SU-DHL-6 (cell line): ENCODE data around the gene ZNF514.

Source experiments
- H2AFZ ChIP-seq: fragments of 200-600 bp; sonication (generic); 2 replicates; pipeline ENCODE4 v1.6.1; 2014; ENCODE audit warnings: low read depth, mild to moderate bottlenecking, moderate library complexity, mixed read lengths, antibody characterized with exemption, low read length; ENCODE audit not compliant: severe bottlenecking
- H3F3A ChIP-seq: fragments of 200-600 bp; shearing (Covaris generic); 2 replicates; pipeline ENCODE4 v1.6.0; 2016; ENCODE audit warnings: antibody characterized with exemption, mild to moderate bottlenecking; ENCODE audit not compliant: insufficient read depth
- H3K27ac ChIP-seq: fragments of 200-600 bp; sonication (generic); 2 replicates; pipeline ENCODE4 v1.5.1; 2016; ENCODE audit warnings: low read depth, mild to moderate bottlenecking, low read length, moderate library complexity, mixed read lengths
- H3K27me3 ChIP-seq: fragments of 200-600 bp; sonication (generic), shearing (Covaris generic); 2 replicates; pipeline ENCODE4 v1.6.0; 2014; ENCODE audit warnings: mild to moderate bottlenecking, low read length
- H3K36me3 ChIP-seq: fragments of 200-600 bp; sonication (generic); 2 replicates; pipeline ENCODE4 v1.6.1; 2014; ENCODE audit warnings: mild to moderate bottlenecking, low read length, mixed read lengths
- H3K4me2 ChIP-seq: fragments of 300-600, 200-600 bp; shearing (Covaris generic), sonication (generic); 2 replicates; pipeline ENCODE4 v1.6.0; 2014; ENCODE audit warnings: low read length, low read depth, mild to moderate bottlenecking; ENCODE audit not compliant: poor library complexity, severe bottlenecking
- H3K4me3 ChIP-seq: fragments of 200-600 bp; sonication (generic); 2 replicates; pipeline ENCODE4 v1.5.1; 2014; ENCODE audit warnings: antibody characterized with exemption, low read length, mild to moderate bottlenecking, mixed read lengths; ENCODE audit not compliant: insufficient read depth, poor library complexity, severe bottlenecking
- H3K79me2 ChIP-seq: fragments of 200-600 bp; sonication (generic); 2 replicates; pipeline ENCODE4 v1.6.1; 2014; ENCODE audit warnings: mild to moderate bottlenecking, low read length, moderate library complexity; ENCODE audit not compliant: insufficient read depth
- H3K9ac ChIP-seq: fragments of 200-600 bp; sonication (generic); 2 replicates; pipeline ENCODE4 v1.7.0; 2014; ENCODE audit warnings: mild to moderate bottlenecking, low read length
- H3K9me2 ChIP-seq: fragments of 200-600 bp; sonication (generic); replicated peaks from 2 replicates; pipeline ENCODE4 v1.6.1; 2014; ENCODE audit warnings: low read length; ENCODE audit not compliant: insufficient read depth
- H3K9me3 ChIP-seq: fragments of 200-600 bp; sonication (generic); 2 replicates; pipeline ENCODE4 v1.6.1; 2014; ENCODE audit warnings: low read length, mixed read lengths; ENCODE audit not compliant: insufficient read depth
- H4K20me1 ChIP-seq: fragments of 200-600 bp; sonication (generic); 2 replicates; pipeline ENCODE4 v1.6.1; 2014; ENCODE audit warnings: low read depth, mild to moderate bottlenecking, antibody characterized with exemption, low read length, moderate library complexity, mixed read lengths
- CTCF ChIP-seq: fragments of 200-600 bp; sonication (generic); IDR thresholded peaks from one replicate; pipeline ENCODE4 v1.5.1; 2017; ENCODE audit warnings: antibody characterized with exemption, mild to moderate bottlenecking, low read length, moderate library complexity; ENCODE audit not compliant: insufficient read depth, poor library complexity, severe bottlenecking
- EZH2phosphoT487 ChIP-seq: fragments of 200-600 bp; sonication (generic), shearing (Covaris generic); conservative IDR thresholded peaks from 2 replicates; pipeline ENCODE4 v1.6.1; 2018; ENCODE audit warnings: mild to moderate bottlenecking, antibody characterized with exemption, low read length, moderate library complexity, mixed read lengths

ZNF514 gene

DNA sequence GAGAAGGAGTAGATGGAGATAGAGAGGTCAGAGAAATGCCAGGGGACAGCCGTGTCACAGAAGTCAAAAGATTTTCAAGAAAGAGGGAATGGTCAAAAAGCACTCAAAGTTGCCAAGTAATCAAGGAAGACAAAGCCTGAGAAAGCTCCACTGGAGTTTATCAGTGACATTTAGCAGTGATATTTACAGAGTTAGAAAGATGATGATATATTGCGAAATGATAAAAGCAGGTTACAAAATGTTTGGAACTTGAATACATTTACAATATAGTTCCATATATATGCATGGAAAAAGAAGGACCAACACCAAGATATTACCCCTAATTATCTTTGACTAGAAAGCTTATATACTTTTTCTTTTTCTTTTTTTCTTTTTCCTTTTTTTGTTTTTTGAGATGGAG is 26.3 kb upstream of the ZNF514 start:
- no peak overlapping the region for H3K4me3 ChIP-seq
- TF ChIP-seq CTCF (no peak), EZH2phosphoT487 (no peak)
- H3F3A ChIP-seq = no peaks in the 10 kb centered on the region
- no peaks in the 10 kb centered on the region for H3K9me2 ChIP-seq
- H3K4me2 ChIP-seq = no peak overlapping the region
- H3K36me3 ChIP-seq = no peaks in the 10 kb centered on the region
- H2AFZ ChIP-seq = no peak overlapping the region
- no peak overlapping the region for H3K27ac ChIP-seq
- H3K27me3 ChIP-seq = no peaks in the 10 kb centered on the region
- no peaks in the 10 kb centered on the region for H3K9me3 ChIP-seq
- no peaks in the 10 kb centered on the region for H4K20me1 ChIP-seq
- H3K79me2 ChIP-seq = no peaks in the 10 kb centered on the region
- no peak overlapping the region for H3K9ac ChIP-seq

- Histone ChIP-seq H3K9me2 (no peaks in the 10 kb centered on the region), H3K9ac (no peak overlapping the region), H4K20me1 (no peaks in the 10 kb centered on the region), H3K27ac (no peak overlapping the region), H2AFZ (no peak overlapping the region), H3K79me2 (no peaks in the 10 kb centered on the region), H3F3A (no peaks in the 10 kb centered on the region), H3K4me3 (no peak overlapping the region), H3K36me3 (no peaks in the 10 kb centered on the region), H3K27me3 (no peaks in the 10 kb centered on the region), H3K4me2 (no peak overlapping the region), H3K9me3 (no peaks in the 10 kb centered on the region)
- TF ChIP-seq EZH2phosphoT487 (no peak), CTCF (no peak)
Observed at GRCh38 chr2:95185197-95185596, 25.5 kb upstream of the ZNF514 start.

DNA sequence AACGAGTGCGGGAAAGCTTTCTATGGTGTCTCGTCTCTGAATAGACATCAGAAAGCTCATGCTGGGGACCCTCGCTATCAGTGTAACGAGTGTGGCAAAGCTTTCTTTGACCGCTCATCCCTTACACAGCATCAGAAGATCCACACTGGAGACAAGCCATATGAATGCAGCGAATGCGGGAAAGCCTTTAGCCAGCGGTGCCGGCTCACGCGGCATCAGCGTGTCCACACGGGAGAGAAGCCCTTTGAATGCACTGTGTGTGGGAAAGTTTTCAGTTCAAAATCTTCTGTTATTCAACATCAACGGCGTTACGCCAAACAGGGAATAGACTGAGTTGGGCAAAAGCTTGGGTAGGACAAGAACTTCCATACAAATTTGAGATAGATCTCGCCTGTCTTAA is 22.1 kb upstream of the ZNF514 start:
- H3K9ac ChIP-seq = no peak overlapping the region
- no peaks in the 10 kb centered on the region for H3F3A ChIP-seq
- no peak overlapping the region for H3K4me3 ChIP-seq
- no peaks in the 10 kb centered on the region for H4K20me1 ChIP-seq
- no peak overlapping the region for H3K27ac ChIP-seq
- H2AFZ ChIP-seq = no peak overlapping the region
- TF ChIP-seq EZH2phosphoT487 = no peak
- TF ChIP-seq CTCF = no peak
- no peaks in the 10 kb centered on the region for H3K36me3 ChIP-seq
- H3K9me2 ChIP-seq = no peaks in the 10 kb centered on the region
- H3K27me3 ChIP-seq = no peaks in the 10 kb centered on the region
- no peaks in the 10 kb centered on the region for H3K9me3 ChIP-seq
- no peak overlapping the region for H3K4me2 ChIP-seq
- H3K79me2 ChIP-seq = no peaks in the 10 kb centered on the region

DNA sequence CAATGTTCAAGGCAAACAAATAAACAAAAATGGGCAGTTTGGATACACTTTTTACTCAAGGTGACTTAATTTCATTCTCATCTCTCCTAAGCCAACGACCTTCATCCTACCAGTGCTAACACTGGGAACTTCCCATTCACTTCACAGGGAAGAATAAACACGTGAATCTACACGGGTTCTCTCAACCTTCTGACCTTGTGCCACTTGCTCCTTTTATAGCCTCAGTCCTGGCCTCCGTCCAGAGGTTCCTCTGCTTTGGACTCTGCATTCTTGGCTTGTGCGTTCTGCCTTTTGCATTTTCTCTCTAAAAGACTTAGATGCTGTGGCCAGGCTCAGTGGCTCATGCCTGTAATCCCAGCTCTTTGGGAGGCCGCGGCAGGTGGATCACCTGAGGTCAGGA is 19.8 kb upstream of the ZNF514 start:
- no peaks in the 10 kb centered on the region for H3K27me3 ChIP-seq
- no peak overlapping the region for H3K4me3 ChIP-seq
- H3K27ac ChIP-seq = no peak overlapping the region
- no peak overlapping the region for H3K4me2 ChIP-seq
- H3K79me2 ChIP-seq = no peaks in the 10 kb centered on the region
- no peak overlapping the region for H2AFZ ChIP-seq
- H3K9me2 ChIP-seq = no peaks in the 10 kb centered on the region
- H3F3A ChIP-seq = no peaks in the 10 kb centered on the region
- H3K36me3 ChIP-seq = no peaks in the 10 kb centered on the region
- no peak for TF ChIP-seq CTCF
- no peak for TF ChIP-seq EZH2phosphoT487
- no peaks in the 10 kb centered on the region for H3K9me3 ChIP-seq
- H3K9ac ChIP-seq = no peak overlapping the region
- H4K20me1 ChIP-seq = no peaks in the 10 kb centered on the region
